ENCODE measurements around the gene VPS37C. TPM values are rescaled to one million over a fixed set of nuclear protein-coding genes. Genes with fewer than 3 reads are reported as not detected.

VPS37C gene
- total and polyA plus RNA-seq, 2 of the 13 experiments (the other 11 are each of a cell fraction or from before 2014, with no cell fraction given): 7.5 to 8.8 TPM

- ChIA-PET POLR2A (no interaction called here), CTCF (ENCODE audit: low intra/inter-chr PET ratio, low total read pairs) (interaction anchor here (1.5 kb wide), 1 partner anchor 39 kb away, joined by 6 read pairs; no protein-coding TSS in a partner anchor)
- no peak for TF ChIP-seq ZNF362 (CRISPR knock-in tag; IDR thresholded peaks at IDR 0.05; ENCODE audit: borderline replicate concordance)
- TF ChIP-seq HIVEP1 (CRISPR knock-in tag; IDR thresholded peaks at IDR 0.05): no peak
- TF ChIP-seq POLR2G (IDR thresholded peaks at IDR 0.05; ENCODE audit: low read depth, low read length): no peak
- no peak for TF ChIP-seq BRCA1 (CRISPR knock-in tag; IDR thresholded peaks at IDR 0.05)
- TF ChIP-seq POLR2AphosphoS2 (IDR thresholded peaks at IDR 0.05; ENCODE audit: low read depth, low read length): no peak
- TF ChIP-seq ZNF660 (CRISPR knock-in tag; IDR thresholded peaks at IDR 0.05; ENCODE audit: borderline replicate concordance, low read depth): no peak
- no peak for TF ChIP-seq HMG20A (CRISPR knock-in tag; IDR thresholded peaks at IDR 0.05; ENCODE audit: borderline replicate concordance)
- no peak for TF ChIP-seq FOSL1 (CRISPR knock-in tag; IDR thresholded peaks at IDR 0.05; ENCODE audit: borderline replicate concordance)
- TF ChIP-seq ADNP (CRISPR knock-in tag; IDR thresholded peaks at IDR 0.05): no peak
- TF ChIP-seq ZNF7 (CRISPR knock-in tag; IDR thresholded peaks at IDR 0.05): no peak
- TF ChIP-seq ZNF776 (CRISPR knock-in tag; IDR thresholded peaks at IDR 0.05): no peak
- no peak for TF ChIP-seq RFXANK (CRISPR knock-in tag; IDR thresholded peaks at IDR 0.05)
- Histone ChIP-seq H3K79me2 (ENCODE audit: insufficient read depth, low read length) (no peaks in the 10 kb centered on the region), H3K36me3 (replicated peaks in 1 of 2; ENCODE audit: control insufficient read depth in 1 of 2, insufficient read depth in 2 of 2, low read length in 2 of 2) (peaks cover 4 to 23% of the 10 kb centered on the region in 2 experiments; a peak in 2 of 5 replicates), H4K20me1 (ENCODE audit: insufficient read depth, low read length) (no peaks in the 10 kb centered on the region), H3K4me3 (replicated peaks in 1 of 3; ENCODE audit: insufficient read depth in 1 of 3, low read depth in 2 of 3, low read length in 3 of 3) (no peak overlapping the region), H3K27ac (ENCODE audit: extremely low read length, insufficient read depth, low read length) (no peak overlapping the region), H2AFZ (ENCODE audit: low read length) (no peak overlapping the region), H3K27me3 (ENCODE audit: control insufficient read depth in 1 of 2, insufficient read depth in 2 of 2, low read length in 2 of 2) (no peaks in the 10 kb centered on the region), H3K9me3 (ENCODE audit: low read length) (no peaks in the 10 kb centered on the region), H3K9ac (ENCODE audit: insufficient read depth, low read depth, low read length) (no peak overlapping the region), H3K4me1 (ENCODE audit: insufficient read depth, low read length) (peaks cover 6% of the 10 kb centered on the region), H3K4me2 (ENCODE audit: low read depth, low read length) (no peak overlapping the region)
- no peak for ATAC-seq
- FAIRE-seq: no peak
- BruUV-seq (replicated peaks): no TSS peak
- intact Hi-C loops (cut with micrococcal nuclease; ENCODE audit: unreplicated experiment): no loop called here
- WGBS (ENCODE audit: low lambda C conversion rate): 94% methylated on average over 15 of the region's 18 CpGs
- no peak for DNase-seq (ENCODE audit: low spot score)
- in situ Hi-C loops (cut with HindIII; ENCODE audit: extremely low pct_ligation_motif_present, low pct_unique_long_range_greater_than_20kb): no loop called here
Observed at GRCh38 chr11:61133956-61134662, 27.1 kb downstream of the VPS37C start.

Data from HepG2 (cell line).